HepG2 (cell line): ENCODE measurements around the gene BRAT1. TPM values are rescaled to one million over a fixed set of nuclear protein-coding genes. Genes with fewer than 3 reads are reported as not detected.

Experiments
- ATAC-seq: fragments of 200-7000 bp; cut with Tn5 transposase; 3 replicates; pipeline ENCODE4 v1.9.1; 2020; ENCODE audit warnings: mild to moderate bottlenecking, moderate library complexity
- BruUV-seq: library from RNA; stranded (reverse); fragments of 400-500 nt; replicated peaks from 2 replicates; lab custom pipeline; 2021; lab: Mats Ljungman, UMichigan
- CTCF ChIA-PET: fragments of 300-600 bp; formaldehyde crosslinking; extraction: SDS; loops from one replicate; lab custom pipeline; 2021; ENCODE audit warnings: low total read pairs, inconsistent platforms, low intra/inter-chr PET ratio; lab: Yijun Ruan, JAX
- POLR2A ChIA-PET: fragments of 350-600 bp; sonication (Branson Sonifier 250); formaldehyde crosslinking; loops from one replicate; lab custom pipeline; 2020; ENCODE audit warnings: antibody characterized with exemption, inconsistent platforms; lab: Yijun Ruan, JAX
- DNase-seq: peaks from one replicate; pipeline ENCODE4 v3.0.0-alpha.2; 2015; ENCODE audit warnings: low spot score
- FAIRE-seq: peaks from 3 replicates; lab custom pipeline; 2011; peaks lifted over from hg19 to GRCh38; lab: Jason Lieb, UNC
- H2AFZ ChIP-seq: one replicate; pipeline ENCODE4 v1.6.1; 2011; ENCODE audit warnings: low read length, inconsistent platforms
- H3K27ac ChIP-seq: fragments of 300-600 bp; 3 replicates; pipeline ENCODE4 v1.8.0; 2011; ENCODE audit warnings: mixed run types, mild to moderate bottlenecking, mixed read lengths, low read length, inconsistent platforms; ENCODE audit not compliant: insufficient read depth; ENCODE audit errors: extremely low read length
- H3K27me3 ChIP-seq, 2 experiments: fragments of 200-600 bp in 1 of 2; 2 replicates in 1 of 2; 3 replicates in 1 of 2; pipeline versions ENCODE4 v1.6.0 to v1.8.0; 2011; ENCODE audit warnings: low read length in 2 of 2, mild to moderate bottlenecking in 2 of 2, moderate library complexity in 2 of 2, inconsistent platforms in 1 of 2; ENCODE audit not compliant: insufficient read depth in 2 of 2, control insufficient read depth in 1 of 2
- H3K36me3 ChIP-seq, 2 experiments: fragments of 200-600 bp in 1 of 2; replicated peaks in 1 of 2; 2 replicates in 1 of 2; 3 replicates in 1 of 2; pipeline versions ENCODE4 v1.5.1 to v1.8.0; 2011; ENCODE audit warnings: low read length in 2 of 2, inconsistent platforms in 1 of 2; ENCODE audit not compliant: insufficient read depth in 2 of 2, control insufficient read depth in 1 of 2
- H3K4me1 ChIP-seq: 2 replicates; pipeline ENCODE4 v1.5.1; 2012; ENCODE audit warnings: low read length, inconsistent platforms; ENCODE audit not compliant: insufficient read depth
- H3K4me2 ChIP-seq: 2 replicates; pipeline ENCODE4 v1.6.0; 2011; ENCODE audit warnings: low read depth, low read length, inconsistent platforms
- H3K4me3 ChIP-seq, 3 experiments: fragments of 200-600 bp in 1 of 3; sonication (generic), shearing (Covaris generic) in 1 of 3; replicated peaks in 1 of 3; 2 replicates each; pipeline ENCODE4 v1.5.1; 2011 to 2016; ENCODE audit warnings: low read length in 3 of 3, inconsistent platforms in 2 of 3, low read depth in 2 of 3, mild to moderate bottlenecking in 2 of 3, control low read depth in 1 of 3, mixed read lengths in 1 of 3; ENCODE audit not compliant: insufficient read depth in 1 of 3
- H3K79me2 ChIP-seq: one replicate; pipeline ENCODE4 v1.6.1; 2011; ENCODE audit warnings: low read length, inconsistent platforms; ENCODE audit not compliant: insufficient read depth
- H3K9ac ChIP-seq: 2 replicates; pipeline ENCODE4 v1.6.0; 2011; ENCODE audit warnings: mild to moderate bottlenecking, low read depth, low read length, inconsistent platforms; ENCODE audit not compliant: insufficient read depth
- H3K9me3 ChIP-seq: 2 replicates; pipeline ENCODE4 v1.5.1; 2012; ENCODE audit warnings: mild to moderate bottlenecking, low read length
- H4K20me1 ChIP-seq: 2 replicates; pipeline ENCODE4 v1.6.0; 2011; ENCODE audit warnings: inconsistent platforms, mild to moderate bottlenecking, low read length, moderate library complexity; ENCODE audit not compliant: insufficient read depth
- CREB3 ChIP-seq: sonication (generic); formaldehyde crosslinking; IDR thresholded peaks from 2 replicates; pipeline ENCODE4 v1.5.0; 2020; ENCODE audit warnings: missing genetic modification reagents
- EEA1 ChIP-seq: sonication (generic); formaldehyde crosslinking; IDR thresholded peaks from 2 replicates; pipeline ENCODE4 v1.5.1; 2020; ENCODE audit warnings: mild to moderate bottlenecking, missing genetic modification reagents, borderline replicate concordance
- MEIS2 ChIP-seq: sonication (generic); formaldehyde crosslinking; IDR thresholded peaks from 2 replicates; pipeline ENCODE4 v1.9.0; 2021; ENCODE audit warnings: mild to moderate bottlenecking, missing genetic modification reagents
- NKX3-1 ChIP-seq: sonication (generic); formaldehyde crosslinking; IDR thresholded peaks from 2 replicates; pipeline ENCODE4 v1.5.0; 2020; ENCODE audit warnings: missing genetic modification reagents
- PAX8 ChIP-seq: sonication (generic); formaldehyde crosslinking; IDR thresholded peaks from 2 replicates; pipeline ENCODE4 v1.8.0; 2022; ENCODE audit warnings: mild to moderate bottlenecking, missing genetic modification reagents, borderline replicate concordance
- THRA ChIP-seq: sonication (generic); formaldehyde crosslinking; IDR thresholded peaks from 2 replicates; pipeline ENCODE4 v1.4.0; 2020; ENCODE audit warnings: missing genetic modification reagents, borderline replicate concordance
- ZNF512 ChIP-seq: sonication (generic); formaldehyde crosslinking; IDR thresholded peaks from 2 replicates; pipeline ENCODE4 v1.4.0; 2020; ENCODE audit warnings: mild to moderate bottlenecking, missing genetic modification reagents
- ZNF543 ChIP-seq: sonication (generic); formaldehyde crosslinking; IDR thresholded peaks from 2 replicates; pipeline ENCODE4 v1.4.0; 2020; ENCODE audit warnings: mild to moderate bottlenecking, missing genetic modification reagents
- ZNF546 ChIP-seq: sonication (generic); formaldehyde crosslinking; conservative IDR thresholded peaks from 2 replicates; pipeline ENCODE4 v1.8.1; 2023; ENCODE audit warnings: mild to moderate bottlenecking, missing genetic modification reagents
- ZNF549 ChIP-seq: sonication (generic); formaldehyde crosslinking; IDR thresholded peaks from 2 replicates; pipeline ENCODE4 v1.5.0; 2020; ENCODE audit warnings: missing genetic modification reagents
- ZNF567 ChIP-seq: sonication (generic); formaldehyde crosslinking; IDR thresholded peaks from 2 replicates; pipeline ENCODE4 v1.8.1; 2023; ENCODE audit warnings: mild to moderate bottlenecking, missing genetic modification reagents, borderline replicate concordance
- ZNF589 ChIP-seq: sonication (generic); formaldehyde crosslinking; conservative IDR thresholded peaks from 2 replicates; pipeline ENCODE4 v1.8.0; 2022; ENCODE audit warnings: mild to moderate bottlenecking, moderate library complexity, missing genetic modification reagents
- ZNF720 ChIP-seq: sonication (generic); formaldehyde crosslinking; IDR thresholded peaks from 2 replicates; pipeline ENCODE4 v1.4.0; 2020; ENCODE audit warnings: missing genetic modification reagents
- ZNF724P ChIP-seq: sonication (generic); formaldehyde crosslinking; IDR thresholded peaks from 2 replicates; pipeline ENCODE4 v1.8.0; 2022; ENCODE audit warnings: missing genetic modification reagents, borderline replicate concordance
- ZNF768 ChIP-seq: sonication (generic); formaldehyde crosslinking; IDR thresholded peaks from 2 replicates; pipeline ENCODE4 v1.4.0; 2020; ENCODE audit warnings: missing genetic modification reagents
- ZSCAN31 ChIP-seq: sonication (generic); formaldehyde crosslinking; IDR thresholded peaks from 2 replicates; pipeline ENCODE4 v1.5.0; 2020; ENCODE audit warnings: low read depth, mild to moderate bottlenecking, missing genetic modification reagents
- WGBS: methylation state at CpG from one replicate; pipeline ENCODE4 v1.1.6; 2017; ENCODE audit warnings: low lambda C conversion rate; 5-methylcytosine and 5-hydroxymethylcytosine counted together
- in situ Hi-C: cut with HindIII; loops from 2 replicates; pipeline ENCODE4 v1.10.0; 2017; ENCODE audit warnings: low pct_unique_long_range_greater_than_20kb; ENCODE audit not compliant: extremely low pct_ligation_motif_present
- intact Hi-C: fragments of 100-400 bp; cut with micrococcal nuclease; formaldehyde crosslinking; loops from one replicate; pipeline ENCODE4 v1.10.0; 2022; ENCODE audit not compliant: unreplicated experiment
- polyA plus RNA-seq, 8 experiments: library from polyadenylated mRNA; depleted of rRNA in 3 of 8; stranded (reverse) in 7 of 8; unstranded in 1 of 8; fragments of >200 nt; fragmentation: Illumina TruSeq in 4 of 8; extraction: Trizol in 4 of 8; gene quantifications; 2 replicates each; pipeline versions ENCODE4 v1.2.1 to v1.2.3, GENCODE V29; 2011 to 2016; ENCODE audit warnings: low read depth in 4 of 8, missing spikeins in 1 of 8, mixed read lengths in 1 of 8; ENCODE audit not compliant: insufficient read depth in 1 of 8
- total RNA-seq, 5 experiments: library from RNA; depleted of rRNA; stranded (reverse); fragments of >200 nt; fragmentation: Illumina TruSeq; extraction: Trizol; gene quantifications; 2 replicates each; pipeline ENCODE4 v1.2.3, GENCODE V29; 2016; ENCODE audit warnings: low read depth in 1 of 5

BRAT1 gene
- total and polyA plus RNA-seq, 2 of the 13 experiments (the other 11 are each of a cell fraction or from before 2014, with no cell fraction given), result 10.2 to 20.3 TPM

- no peak for FAIRE-seq
- no peak overlapping the region for H3K4me2 ChIP-seq
- ChIA-PET CTCF (no interaction called here), POLR2A (no interaction called here)
- no peak overlapping the region for H3K4me3 ChIP-seq
- in situ Hi-C loops, result no loop called here
- ATAC-seq, result no peak
- no peaks in the 10 kb centered on the region for H3K79me2 ChIP-seq
- H3K36me3 ChIP-seq, result no peaks in the 10 kb centered on the region
- H4K20me1 ChIP-seq, result no peaks in the 10 kb centered on the region
- intact Hi-C loops, result no loop called here
- no peak for TF ChIP-seq PAX8 (CRISPR knock-in tag)
- TF ChIP-seq ZNF589, result no peak
- TF ChIP-seq ZNF768 (CRISPR knock-in tag), result no peak
- TF ChIP-seq EEA1 (CRISPR knock-in tag), result no peak
- TF ChIP-seq ZNF546 (CRISPR knock-in tag), result no peak
- no peak for TF ChIP-seq ZNF512 (CRISPR knock-in tag)
- no peak for TF ChIP-seq ZSCAN31
- TF ChIP-seq THRA, result no peak
- TF ChIP-seq MEIS2 (CRISPR knock-in tag), result no peak
- no peak for TF ChIP-seq CREB3
- no peak for TF ChIP-seq NKX3-1 (CRISPR knock-in tag)
- no peak for TF ChIP-seq ZNF567 (CRISPR knock-in tag)
- no peak for TF ChIP-seq ZNF720 (CRISPR knock-in tag)
- no peak for TF ChIP-seq ZNF724P (CRISPR knock-in tag)
- TF ChIP-seq ZNF549, result no peak
- no peak for TF ChIP-seq ZNF543
- no peak overlapping the region for H3K27ac ChIP-seq
- 93% methylated on average over 16 of the region's 21 CpGs for WGBS
- H3K4me1 ChIP-seq, result no peaks in the 10 kb centered on the region
- H3K9me3 ChIP-seq, result no peaks in the 10 kb centered on the region
- no peak for DNase-seq
- no TSS peak for BruUV-seq
- no peak overlapping the region for H2AFZ ChIP-seq
- no peaks in the 10 kb centered on the region for H3K27me3 ChIP-seq
- no peak overlapping the region for H3K9ac ChIP-seq
Observed at GRCh38 chr7:2575733-2576340, 20.5 kb upstream of the BRAT1 start.
